ENCODE results near the gene F8A1.
A peak's percentile ranks its signal among the peaks of the same experiment; 100 is the strongest.
"Not testable (repeated sequence)": the region's sequence is repeated elsewhere in the genome, so short reads cannot be mapped to it uniquely, and the experiment has no call there.

The F8A1 gene

GRCh38 chrX:154886069-154886788, at the start of gene F8A1:
Gene F8A1, plus strand, starts transcription at chrX:154886355. Its CDS starts 20 bp downstream, at chrX:154886375.
- DNase-seq: not testable (repeated sequence)

GRCh38 chrX:154840856-154841255, 45.3 kb upstream of the F8A1 start:
- DNase-seq: peak; percentile 39

DNA sequence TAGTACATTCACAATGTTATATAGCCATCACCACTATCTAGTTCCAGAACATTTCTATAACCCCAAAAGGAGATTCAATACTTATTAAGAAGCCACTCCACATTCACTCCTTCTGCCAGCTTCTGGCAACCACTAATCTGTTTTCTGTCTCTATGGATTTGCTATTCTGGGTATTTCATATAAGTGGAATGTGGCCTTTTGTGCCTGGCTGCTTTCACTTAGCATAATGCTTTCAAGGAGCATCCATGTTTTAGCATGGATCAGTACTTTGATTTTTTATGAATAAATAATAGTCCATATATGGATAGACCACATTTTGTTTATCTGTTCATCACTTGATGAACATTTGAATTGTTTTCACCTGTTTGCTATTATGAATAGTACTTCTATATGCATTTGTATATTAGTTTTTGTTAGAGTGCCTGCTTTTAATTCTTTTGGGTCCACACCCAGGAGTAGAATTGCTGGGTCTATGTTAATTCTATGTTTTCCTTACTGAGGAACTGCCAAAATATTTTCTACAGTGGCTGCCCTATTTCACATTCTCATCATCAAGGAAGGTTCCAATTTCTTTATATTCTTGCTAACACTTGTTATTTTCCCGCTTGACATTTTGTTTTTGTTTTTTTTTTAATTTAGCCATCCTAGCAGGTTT, 35.1 kb upstream of the F8A1 start:
- DNase-seq: no peak

GRCh38 chrX:154855256-154855655, 30.9 kb upstream of the F8A1 start:
- no peak for DNase-seq

DNA sequence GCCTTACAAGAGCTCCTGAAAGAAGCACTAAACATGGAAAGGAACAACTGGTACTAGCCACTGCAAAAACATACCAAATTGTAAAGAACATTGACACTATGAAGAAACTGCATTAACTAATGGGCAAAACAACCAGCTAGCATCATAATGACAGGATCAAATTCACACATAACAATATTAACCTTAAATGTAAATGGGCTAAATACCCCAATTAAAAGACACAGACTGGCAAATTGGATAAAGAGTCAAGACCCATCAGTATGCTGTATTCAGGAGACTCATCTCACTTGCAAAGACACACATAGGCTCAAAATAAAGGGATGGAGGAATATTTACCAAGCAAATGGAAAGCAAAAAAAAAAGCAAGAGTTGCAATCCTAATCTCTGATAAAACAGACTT, 17.6 kb upstream of the F8A1 start:
- DNase-seq: not testable (repeated sequence)

DNA sequence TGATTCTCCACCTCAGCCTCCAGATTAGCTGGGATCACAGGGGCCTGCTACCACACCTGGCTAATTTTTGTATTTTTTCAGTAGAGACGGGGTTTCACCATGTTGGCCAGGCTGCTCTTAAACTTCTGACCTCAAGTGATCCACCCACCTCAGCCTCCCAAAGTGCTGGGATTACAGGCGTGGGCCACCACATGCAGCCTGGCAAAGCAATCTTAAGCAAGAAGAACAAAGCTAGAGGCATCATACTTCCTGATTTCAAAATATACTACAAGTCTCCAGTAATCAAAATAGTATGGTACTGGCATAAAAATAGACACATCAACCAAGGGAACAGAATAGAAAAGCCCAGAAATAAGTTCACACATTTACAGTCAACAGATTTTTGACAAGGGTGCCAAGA, 12.8 kb upstream of the F8A1 start:
- no peak for DNase-seq

DNA sequence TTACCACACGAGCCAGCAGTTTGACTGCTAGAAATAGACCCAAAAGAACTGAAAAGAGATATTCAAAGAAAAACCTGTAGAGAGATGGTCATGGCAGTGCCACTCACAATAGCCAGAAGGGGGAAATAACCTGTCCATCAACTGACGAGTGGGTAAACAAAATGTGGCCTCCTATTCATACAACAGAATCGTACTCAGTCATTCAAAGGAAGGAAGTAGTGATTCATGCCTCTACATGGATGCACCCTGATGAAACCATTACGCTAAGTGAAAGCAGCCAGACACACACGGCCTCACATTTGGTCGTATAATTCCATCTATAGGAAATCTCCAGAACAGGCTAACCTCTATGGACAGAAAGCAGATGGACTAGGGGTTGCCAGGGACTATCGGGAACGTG, 2.1 kb upstream of the F8A1 start:
- not testable (repeated sequence) for DNase-seq

DNA sequence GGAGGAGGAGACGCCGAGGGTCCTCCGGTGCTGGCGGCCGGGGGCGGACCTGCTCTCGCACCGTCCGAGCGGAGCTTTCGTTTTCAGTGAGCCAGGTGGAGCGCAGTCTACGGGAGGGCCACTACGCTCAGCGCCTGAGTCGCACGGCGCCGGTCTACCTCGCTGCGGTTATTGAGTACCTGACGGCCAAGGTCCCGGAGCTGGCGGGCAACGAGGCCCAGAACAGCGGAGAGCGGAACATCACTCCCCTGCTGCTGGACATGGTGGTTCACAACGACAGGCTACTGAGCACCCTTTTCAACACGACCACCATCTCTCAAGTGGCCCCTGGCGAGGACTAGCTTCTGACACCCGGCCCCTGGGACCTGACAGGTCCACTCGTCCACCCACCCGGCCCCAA, 1.1 kb upstream of the F8A1 start:
- not testable (repeated sequence) for DNase-seq

DNA sequence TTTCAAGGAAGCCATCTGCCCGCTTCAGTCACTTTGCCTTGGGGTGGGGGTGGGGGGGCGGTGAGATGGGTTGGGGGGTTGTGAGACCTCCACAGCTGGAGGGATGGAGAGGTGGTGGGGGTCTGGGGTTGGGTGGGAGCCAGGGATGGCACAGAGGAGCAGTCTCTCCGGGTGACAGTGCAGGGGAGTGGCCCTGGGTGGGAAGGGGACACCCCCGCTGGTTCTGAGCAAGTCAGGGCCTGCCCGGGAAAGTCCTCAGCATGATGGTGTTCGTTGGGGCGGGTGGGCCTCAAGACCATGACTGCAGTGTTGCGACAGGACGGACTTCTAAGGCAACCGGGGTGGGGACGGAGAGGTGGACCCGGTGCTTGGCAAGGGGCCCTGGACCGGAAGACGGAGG, 606 bp upstream of the F8A1 start:
- DNase-seq: not testable (repeated sequence)

DNA sequence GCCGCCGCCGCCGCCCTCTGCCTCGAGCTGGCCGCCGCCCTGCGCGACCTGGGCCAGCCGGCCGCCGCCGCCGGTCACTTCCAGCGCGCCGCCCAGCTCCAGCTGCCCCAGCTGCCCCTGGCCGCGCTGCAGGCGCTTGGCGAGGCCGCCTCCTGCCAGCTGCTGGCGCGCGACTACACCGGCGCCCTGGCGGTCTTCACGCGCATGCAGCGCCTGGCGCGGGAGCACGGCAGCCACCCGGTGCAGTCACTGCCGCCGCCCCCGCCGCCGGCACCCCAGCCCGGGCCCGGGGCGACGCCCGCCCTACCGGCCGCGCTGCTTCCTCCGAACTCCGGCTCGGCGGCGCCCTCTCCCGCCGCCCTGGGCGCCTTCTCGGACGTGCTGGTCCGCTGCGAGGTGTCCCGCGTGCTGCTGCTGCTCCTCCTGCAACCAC, 650 bp downstream of the F8A1 start:
- not testable (repeated sequence) for DNase-seq

DNA sequence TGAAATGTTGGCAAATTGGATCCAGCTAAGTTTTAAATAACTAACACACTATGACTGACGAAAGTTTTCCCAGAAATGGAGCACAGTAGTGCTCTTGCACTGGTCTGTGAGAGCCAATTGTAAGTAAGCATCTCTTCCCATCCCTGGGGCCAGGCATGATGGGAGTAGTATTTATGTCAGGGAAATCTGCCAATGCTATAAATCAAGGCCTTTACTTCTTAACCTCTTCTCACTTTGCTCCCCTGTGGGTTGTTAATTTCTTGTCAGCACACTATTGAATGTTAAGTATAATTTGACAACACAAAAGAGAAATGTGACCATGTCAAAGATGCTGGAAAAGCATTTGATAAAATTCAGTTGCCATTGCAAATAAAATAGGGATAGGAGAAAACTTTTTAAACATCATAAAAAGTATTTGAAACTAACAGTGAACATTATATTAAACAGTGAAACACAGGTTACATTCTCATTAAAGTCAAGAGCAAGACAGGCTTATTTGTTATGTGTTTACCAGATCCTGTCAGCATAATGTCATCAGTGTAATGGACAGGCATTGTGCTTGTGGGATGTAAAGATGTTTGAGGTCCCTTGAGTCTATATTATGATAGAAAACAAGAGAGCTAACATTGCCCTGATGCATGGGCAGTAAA, 5.0 kb downstream of the F8A1 start:
- no peak for DNase-seq

DNA sequence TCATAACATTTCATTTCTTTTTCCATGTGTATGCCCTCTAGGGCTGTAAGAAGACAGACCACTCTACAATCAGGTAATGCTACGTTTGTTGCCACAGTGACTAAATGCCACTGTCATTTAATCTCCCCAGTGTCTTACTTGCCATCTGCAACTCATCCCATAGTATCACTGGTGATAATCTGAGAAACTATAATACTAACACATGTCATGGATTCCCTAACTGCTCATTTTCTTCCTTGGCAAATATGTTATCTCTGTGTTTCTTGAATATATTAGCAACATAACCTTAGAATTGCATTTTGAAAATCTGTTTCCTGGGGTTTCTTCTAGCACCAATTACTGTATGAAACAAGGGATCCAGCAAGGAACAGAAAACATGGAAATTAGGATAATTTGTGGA, 6.1 kb downstream of the F8A1 start:
- no peak for DNase-seq

- no peak for DNase-seq
These were observed 14.2 kb downstream of the F8A1 start for GRCh38 chrX:154900323-154900722.

GRCh38 chrX:154902408-154902807, 16.3 kb downstream of the F8A1 start:
- no peak for DNase-seq

GRCh38 chrX:154908821-154909220, 22.7 kb downstream of the F8A1 start:
- DNase-seq: no peak

DNA sequence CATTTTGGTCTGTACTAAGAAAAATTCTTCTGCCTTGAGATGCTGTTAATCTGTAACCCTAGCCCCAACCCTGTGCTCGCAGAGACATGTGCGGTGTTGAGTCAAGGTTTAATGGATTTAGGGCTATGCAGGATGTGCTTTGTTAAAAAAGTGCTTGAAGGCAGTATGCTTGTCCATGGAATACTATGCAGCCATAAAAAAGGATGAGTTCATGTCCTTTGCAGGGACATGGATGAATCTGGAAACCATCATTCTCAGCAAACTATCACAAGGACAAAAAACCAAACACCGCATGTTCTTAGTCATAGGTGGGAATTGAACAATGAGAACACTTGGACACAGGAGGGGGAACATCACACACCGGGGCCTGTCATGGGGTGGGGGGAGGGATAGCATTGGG, 23.9 kb downstream of the F8A1 start:
- not testable (repeated sequence) for DNase-seq

- not testable (repeated sequence) for DNase-seq
These were observed 24.4 kb downstream of the F8A1 start for GRCh38 chrX:154910528-154910927.

GRCh38 chrX:154914052-154914451, 27.9 kb downstream of the F8A1 start:
- DNase-seq: no peak

DNA sequence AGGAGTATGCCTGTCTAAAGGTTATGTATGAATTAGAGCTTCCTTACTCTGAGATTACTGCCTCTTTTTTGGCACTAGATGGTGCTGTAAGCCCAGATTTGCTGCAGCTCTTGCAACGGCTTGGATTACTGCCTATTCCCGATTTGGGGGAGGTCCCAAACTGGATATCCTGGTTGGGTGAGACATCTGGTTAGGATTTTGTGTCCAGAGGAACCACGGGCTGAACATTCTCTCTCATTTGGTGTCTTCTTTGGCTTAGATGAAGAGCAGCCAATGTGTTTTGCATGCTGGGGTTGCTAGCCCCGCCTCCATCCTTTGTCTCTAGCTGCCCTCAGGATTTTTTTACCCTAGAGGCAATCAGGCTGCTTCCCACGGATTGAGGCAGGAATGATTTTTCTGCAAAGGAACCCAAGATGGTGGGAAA, 31.9 kb downstream of the F8A1 start:
- peak; percentile 7 for DNase-seq

DNA sequence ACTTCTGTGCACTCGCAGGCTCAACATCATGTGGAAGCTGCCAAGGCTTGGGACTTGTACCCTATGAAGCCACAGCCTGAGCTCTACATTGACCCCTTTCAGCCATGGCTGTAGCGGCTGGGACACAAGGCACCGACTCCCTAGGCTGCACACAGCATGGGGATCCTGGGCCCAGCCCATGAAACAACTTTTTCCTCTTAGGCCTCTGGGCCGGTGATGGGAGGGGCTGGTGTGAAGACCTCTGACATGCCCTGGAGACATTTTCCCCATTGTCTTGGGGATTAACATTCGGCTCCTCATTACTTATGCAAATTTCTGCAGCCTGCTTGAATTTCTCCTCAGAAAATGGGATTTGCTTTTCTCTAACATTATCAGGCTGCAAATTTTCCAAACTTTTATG, 38.6 kb downstream of the F8A1 start:
- not testable (repeated sequence) for DNase-seq
